Measurements from ENCODE around the gene CRTC1.

DNA sequence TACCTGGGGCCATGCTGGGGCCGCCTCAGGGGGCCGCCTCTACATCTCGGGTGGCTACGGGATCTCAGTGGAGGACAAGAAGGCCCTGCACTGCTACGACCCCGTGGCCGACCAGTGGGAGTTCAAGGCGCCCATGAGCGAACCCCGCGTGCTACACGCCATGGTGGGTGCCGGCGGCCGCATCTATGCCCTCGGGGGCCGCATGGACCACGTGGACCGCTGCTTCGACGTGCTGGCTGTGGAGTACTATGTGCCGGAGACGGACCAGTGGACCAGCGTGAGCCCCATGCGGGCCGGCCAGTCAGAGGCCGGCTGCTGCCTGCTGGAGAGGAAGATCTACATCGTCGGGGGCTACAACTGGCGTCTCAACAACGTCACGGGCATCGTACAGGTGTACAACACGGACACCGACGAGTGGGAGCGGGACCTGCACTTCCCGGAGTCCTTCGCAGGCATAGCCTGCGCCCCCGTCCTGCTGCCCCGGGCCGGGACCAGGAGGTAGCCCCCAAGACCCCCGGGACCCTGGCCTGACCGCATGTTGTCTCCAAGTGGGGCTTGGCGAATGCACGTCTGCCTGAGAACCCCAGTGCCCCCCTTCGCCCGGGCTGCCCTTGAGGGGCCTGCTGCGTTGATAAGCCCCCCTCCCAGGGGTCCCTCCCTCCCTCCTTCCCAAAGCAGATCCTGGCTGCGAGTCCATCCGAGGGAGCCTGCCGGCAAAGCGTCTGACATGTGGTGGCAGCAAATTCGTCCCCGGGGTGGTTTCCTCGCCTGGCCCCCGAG lies 14.5 kb upstream of the CRTC1 start:
- TF ChIP-seq, protein P1, sequence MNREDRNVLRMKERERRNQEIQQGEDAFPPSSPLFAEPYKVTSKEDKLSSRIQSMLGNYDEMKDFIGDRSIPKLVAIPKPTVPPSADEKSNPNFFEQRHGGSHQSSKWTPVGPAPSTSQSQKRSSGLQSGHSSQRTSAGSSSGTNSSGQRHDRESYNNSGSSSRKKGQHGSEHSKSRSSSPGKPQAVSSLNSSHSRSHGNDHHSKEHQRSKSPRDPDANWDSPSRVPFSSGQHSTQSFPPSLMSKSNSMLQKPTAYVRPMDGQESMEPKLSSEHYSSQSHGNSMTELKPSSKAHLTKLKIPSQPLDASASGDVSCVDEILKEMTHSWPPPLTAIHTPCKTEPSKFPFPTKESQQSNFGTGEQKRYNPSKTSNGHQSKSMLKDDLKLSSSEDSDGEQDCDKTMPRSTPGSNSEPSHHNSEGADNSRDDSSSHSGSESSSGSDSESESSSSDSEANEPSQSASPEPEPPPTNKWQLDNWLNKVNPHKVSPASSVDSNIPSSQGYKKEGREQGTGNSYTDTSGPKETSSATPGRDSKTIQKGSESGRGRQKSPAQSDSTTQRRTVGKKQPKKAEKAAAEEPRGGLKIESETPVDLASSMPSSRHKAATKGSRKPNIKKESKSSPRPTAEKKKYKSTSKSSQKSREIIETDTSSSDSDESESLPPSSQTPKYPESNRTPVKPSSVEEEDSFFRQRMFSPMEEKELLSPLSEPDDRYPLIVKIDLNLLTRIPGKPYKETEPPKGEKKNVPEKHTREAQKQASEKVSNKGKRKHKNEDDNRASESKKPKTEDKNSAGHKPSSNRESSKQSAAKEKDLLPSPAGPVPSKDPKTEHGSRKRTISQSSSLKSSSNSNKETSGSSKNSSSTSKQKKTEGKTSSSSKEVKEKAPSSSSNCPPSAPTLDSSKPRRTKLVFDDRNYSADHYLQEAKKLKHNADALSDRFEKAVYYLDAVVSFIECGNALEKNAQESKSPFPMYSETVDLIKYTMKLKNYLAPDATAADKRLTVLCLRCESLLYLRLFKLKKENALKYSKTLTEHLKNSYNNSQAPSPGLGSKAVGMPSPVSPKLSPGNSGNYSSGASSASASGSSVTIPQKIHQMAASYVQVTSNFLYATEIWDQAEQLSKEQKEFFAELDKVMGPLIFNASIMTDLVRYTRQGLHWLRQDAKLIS (CRISPR knock-in tag; IDR thresholded peaks at IDR 0.05; ENCODE audit: borderline replicate concordance) = no peak
- no peak for TF ChIP-seq ZNF317 (CRISPR knock-in tag; IDR thresholded peaks at IDR 0.05; ENCODE audit: borderline replicate concordance, low read depth)
- TF ChIP-seq, protein P2, sequence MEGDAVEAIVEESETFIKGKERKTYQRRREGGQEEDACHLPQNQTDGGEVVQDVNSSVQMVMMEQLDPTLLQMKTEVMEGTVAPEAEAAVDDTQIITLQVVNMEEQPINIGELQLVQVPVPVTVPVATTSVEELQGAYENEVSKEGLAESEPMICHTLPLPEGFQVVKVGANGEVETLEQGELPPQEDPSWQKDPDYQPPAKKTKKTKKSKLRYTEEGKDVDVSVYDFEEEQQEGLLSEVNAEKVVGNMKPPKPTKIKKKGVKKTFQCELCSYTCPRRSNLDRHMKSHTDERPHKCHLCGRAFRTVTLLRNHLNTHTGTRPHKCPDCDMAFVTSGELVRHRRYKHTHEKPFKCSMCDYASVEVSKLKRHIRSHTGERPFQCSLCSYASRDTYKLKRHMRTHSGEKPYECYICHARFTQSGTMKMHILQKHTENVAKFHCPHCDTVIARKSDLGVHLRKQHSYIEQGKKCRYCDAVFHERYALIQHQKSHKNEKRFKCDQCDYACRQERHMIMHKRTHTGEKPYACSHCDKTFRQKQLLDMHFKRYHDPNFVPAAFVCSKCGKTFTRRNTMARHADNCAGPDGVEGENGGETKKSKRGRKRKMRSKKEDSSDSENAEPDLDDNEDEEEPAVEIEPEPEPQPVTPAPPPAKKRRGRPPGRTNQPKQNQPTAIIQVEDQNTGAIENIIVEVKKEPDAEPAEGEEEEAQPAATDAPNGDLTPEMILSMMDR (IDR thresholded peaks at IDR 0.05) = no peak
- TF ChIP-seq, protein P3, sequence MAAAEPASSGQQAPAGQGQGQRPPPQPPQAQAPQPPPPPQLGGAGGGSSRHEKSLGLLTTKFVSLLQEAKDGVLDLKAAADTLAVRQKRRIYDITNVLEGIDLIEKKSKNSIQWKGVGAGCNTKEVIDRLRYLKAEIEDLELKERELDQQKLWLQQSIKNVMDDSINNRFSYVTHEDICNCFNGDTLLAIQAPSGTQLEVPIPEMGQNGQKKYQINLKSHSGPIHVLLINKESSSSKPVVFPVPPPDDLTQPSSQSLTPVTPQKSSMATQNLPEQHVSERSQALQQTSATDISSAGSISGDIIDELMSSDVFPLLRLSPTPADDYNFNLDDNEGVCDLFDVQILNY (CRISPR knock-in tag; IDR thresholded peaks at IDR 0.05) = no peak
- TF ChIP-seq, protein P4, sequence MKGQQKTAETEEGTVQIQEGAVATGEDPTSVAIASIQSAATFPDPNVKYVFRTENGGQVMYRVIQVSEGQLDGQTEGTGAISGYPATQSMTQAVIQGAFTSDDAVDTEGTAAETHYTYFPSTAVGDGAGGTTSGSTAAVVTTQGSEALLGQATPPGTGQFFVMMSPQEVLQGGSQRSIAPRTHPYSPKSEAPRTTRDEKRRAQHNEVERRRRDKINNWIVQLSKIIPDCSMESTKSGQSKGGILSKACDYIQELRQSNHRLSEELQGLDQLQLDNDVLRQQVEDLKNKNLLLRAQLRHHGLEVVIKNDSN (CRISPR knock-in tag; IDR thresholded peaks at IDR 0.05) = no peak
- TF ChIP-seq JUN (CRISPR knock-in tag; IDR thresholded peaks at IDR 0.05) = no peak
